ENCODE data around the gene SHB. TPM values are rescaled to one million over a fixed set of nuclear protein-coding genes. Genes with fewer than 3 reads are reported as not detected.

SHB gene
- total RNA-seq, 1 experiment from 2014 or later = 20.7 TPM

DNA sequence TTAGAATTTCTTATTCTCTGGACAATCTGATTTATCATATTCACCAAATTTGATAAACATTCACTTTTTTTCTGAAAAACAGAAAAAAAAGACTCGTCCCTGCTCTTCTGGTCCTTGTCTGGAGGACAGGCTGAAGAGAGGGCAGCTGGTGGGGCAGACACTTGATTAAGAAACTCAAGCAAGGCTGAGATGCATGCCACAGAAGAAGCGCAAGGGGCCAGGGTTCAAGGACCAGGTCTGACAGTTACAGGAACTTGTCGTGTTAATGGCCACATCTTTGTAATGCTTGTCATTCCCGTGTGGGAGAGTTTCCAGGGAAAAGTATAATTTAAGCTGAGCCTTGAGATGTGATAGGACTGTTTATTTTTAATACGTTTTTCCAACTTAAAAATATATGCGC, 40.6 kb upstream of the SHB start:
- Histone ChIP-seq H3K27ac (ENCODE audit: low read depth, low read length, poor library complexity, severe bottlenecking) (no peak overlapping the region), H3K4me1 (ENCODE audit: insufficient read depth, low read length, poor library complexity, severe bottlenecking) (no peaks in the 10 kb centered on the region), H3K36me3 (ENCODE audit: insufficient read depth, low read length, poor library complexity, severe bottlenecking) (no peaks in the 10 kb centered on the region), H3K4me3 (ENCODE audit: low read depth, low read length, poor library complexity, severe bottlenecking) (no peak overlapping the region), H3K9me3 (ENCODE audit: low read depth, low read length, poor library complexity, severe bottlenecking) (no peaks in the 10 kb centered on the region), H3K27me3 (replicated peaks; ENCODE audit: insufficient read depth, low read depth, low read length, poor library complexity) (no peaks in the 10 kb centered on the region)
- intact Hi-C loops (cut with micrococcal nuclease; ENCODE audit: unreplicated experiment) = loop anchor here (10.0 kb wide), 1 partner anchor 65 kb away; no protein-coding TSS in a partner anchor
- POLR2A ChIA-PET (ENCODE audit: low non-redundant PET) = no interaction called here
- no peak for DNase-seq (ENCODE audit: low spot score)
- no peak for TF ChIP-seq EZH2 (IDR thresholded peaks at IDR 0.05; ENCODE audit: borderline replicate concordance, low read depth, low read length, poor library complexity, severe bottlenecking)
- TF ChIP-seq, protein P1, sequence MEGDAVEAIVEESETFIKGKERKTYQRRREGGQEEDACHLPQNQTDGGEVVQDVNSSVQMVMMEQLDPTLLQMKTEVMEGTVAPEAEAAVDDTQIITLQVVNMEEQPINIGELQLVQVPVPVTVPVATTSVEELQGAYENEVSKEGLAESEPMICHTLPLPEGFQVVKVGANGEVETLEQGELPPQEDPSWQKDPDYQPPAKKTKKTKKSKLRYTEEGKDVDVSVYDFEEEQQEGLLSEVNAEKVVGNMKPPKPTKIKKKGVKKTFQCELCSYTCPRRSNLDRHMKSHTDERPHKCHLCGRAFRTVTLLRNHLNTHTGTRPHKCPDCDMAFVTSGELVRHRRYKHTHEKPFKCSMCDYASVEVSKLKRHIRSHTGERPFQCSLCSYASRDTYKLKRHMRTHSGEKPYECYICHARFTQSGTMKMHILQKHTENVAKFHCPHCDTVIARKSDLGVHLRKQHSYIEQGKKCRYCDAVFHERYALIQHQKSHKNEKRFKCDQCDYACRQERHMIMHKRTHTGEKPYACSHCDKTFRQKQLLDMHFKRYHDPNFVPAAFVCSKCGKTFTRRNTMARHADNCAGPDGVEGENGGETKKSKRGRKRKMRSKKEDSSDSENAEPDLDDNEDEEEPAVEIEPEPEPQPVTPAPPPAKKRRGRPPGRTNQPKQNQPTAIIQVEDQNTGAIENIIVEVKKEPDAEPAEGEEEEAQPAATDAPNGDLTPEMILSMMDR (conservative IDR thresholded peaks at IDR 0.05; ENCODE audit: low read depth, low read length) = no peak
- BruUV-seq (replicated peaks) = no TSS peak
- CTCF ChIA-PET = interaction anchor here (0.6 kb wide), 1 partner anchor 9 kb away, joined by 5 read pairs; no protein-coding TSS in a partner anchor

DNA sequence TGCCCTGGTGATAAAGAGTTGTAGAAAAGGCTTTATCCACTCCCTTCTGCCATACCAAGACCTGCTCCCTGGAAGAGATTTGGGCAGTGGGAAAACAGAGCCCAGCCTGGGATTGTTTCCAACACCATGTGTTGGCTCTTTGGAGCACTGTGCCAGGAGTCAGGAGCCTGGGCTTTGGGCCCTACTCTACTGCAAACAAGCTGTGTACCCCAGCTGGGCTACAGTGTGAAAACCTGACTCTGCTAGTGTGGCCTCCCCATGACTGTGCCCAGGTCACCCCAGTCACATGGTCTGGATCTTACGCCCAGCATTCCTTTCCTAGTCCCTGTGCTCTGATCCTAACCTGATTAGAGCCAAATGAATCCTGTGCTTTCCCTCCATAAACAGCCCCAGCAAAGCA, 39.3 kb upstream of the SHB start:
- H3K9me3 ChIP-seq (ENCODE audit: low read depth, low read length, poor library complexity, severe bottlenecking) = no peaks in the 10 kb centered on the region
- intact Hi-C loops (cut with micrococcal nuclease; ENCODE audit: unreplicated experiment) = loop anchor here (10.0 kb wide), 1 partner anchor 64 kb away; no protein-coding TSS in a partner anchor
- no peaks in the 10 kb centered on the region for H3K4me1 ChIP-seq (ENCODE audit: insufficient read depth, low read length, poor library complexity, severe bottlenecking)
- TF ChIP-seq, protein P1 (conservative IDR thresholded peaks at IDR 0.05; ENCODE audit: low read depth, low read length) = no peak
- no peak for TF ChIP-seq EZH2 (IDR thresholded peaks at IDR 0.05; ENCODE audit: borderline replicate concordance, low read depth, low read length, poor library complexity, severe bottlenecking)
- no peak overlapping the region for H3K27ac ChIP-seq (ENCODE audit: low read depth, low read length, poor library complexity, severe bottlenecking)
- CTCF ChIA-PET = interaction anchor here (0.5 kb wide), 1 partner anchor 12 kb away, joined by 5 read pairs; no protein-coding TSS in a partner anchor
- H3K27me3 ChIP-seq (replicated peaks; ENCODE audit: insufficient read depth, low read depth, low read length, poor library complexity) = no peaks in the 10 kb centered on the region
- BruUV-seq (replicated peaks) = no TSS peak
- H3K36me3 ChIP-seq (ENCODE audit: insufficient read depth, low read length, poor library complexity, severe bottlenecking) = no peaks in the 10 kb centered on the region
- no peak for DNase-seq (ENCODE audit: low spot score)
- POLR2A ChIA-PET (ENCODE audit: low non-redundant PET) = no interaction called here
- no peak overlapping the region for H3K4me3 ChIP-seq (ENCODE audit: low read depth, low read length, poor library complexity, severe bottlenecking)

DNA sequence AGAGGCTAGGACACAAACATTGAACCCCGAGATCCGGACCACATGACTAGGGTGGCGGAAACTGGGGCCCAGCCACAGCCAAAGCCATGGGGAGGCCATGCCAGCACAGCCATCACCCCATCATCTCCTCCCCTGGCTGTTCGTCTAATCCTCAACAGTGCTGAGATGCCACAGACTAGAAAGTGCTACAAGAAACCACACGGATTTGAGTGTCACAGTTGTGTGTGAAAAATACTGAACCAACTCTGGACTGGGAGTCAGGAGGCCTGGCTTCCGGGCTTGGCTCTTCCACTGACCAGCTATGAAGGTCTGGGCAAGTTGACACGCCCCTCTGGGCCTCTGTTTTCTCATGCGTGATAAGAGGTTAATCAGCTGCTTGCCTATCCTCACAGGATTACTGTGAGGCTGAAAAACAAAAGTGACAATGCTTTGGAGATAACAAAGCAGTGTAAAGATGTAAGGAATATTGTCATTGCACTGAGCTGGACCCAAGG, 38.8 kb upstream of the SHB start:
- ChIA-PET CTCF (no interaction called here), POLR2A (ENCODE audit: low non-redundant PET) (no interaction called here)
- DNase-seq (ENCODE audit: low spot score) = no peak
- Histone ChIP-seq H3K4me1 (ENCODE audit: insufficient read depth, low read length, poor library complexity, severe bottlenecking) (no peaks in the 10 kb centered on the region), H3K9me3 (ENCODE audit: low read depth, low read length, poor library complexity, severe bottlenecking) (no peaks in the 10 kb centered on the region), H3K36me3 (ENCODE audit: insufficient read depth, low read length, poor library complexity, severe bottlenecking) (no peaks in the 10 kb centered on the region), H3K27me3 (replicated peaks; ENCODE audit: insufficient read depth, low read depth, low read length, poor library complexity) (no peaks in the 10 kb centered on the region), H3K4me3 (ENCODE audit: low read depth, low read length, poor library complexity, severe bottlenecking) (no peak overlapping the region), H3K27ac (ENCODE audit: low read depth, low read length, poor library complexity, severe bottlenecking) (no peak overlapping the region)
- intact Hi-C loops (cut with micrococcal nuclease; ENCODE audit: unreplicated experiment) = loop anchor here (10.0 kb wide), 1 partner anchor 63 kb away; no protein-coding TSS in a partner anchor
- BruUV-seq (replicated peaks) = no TSS peak
- TF ChIP-seq, protein P1 (conservative IDR thresholded peaks at IDR 0.05; ENCODE audit: low read depth, low read length) = no peak
- no peak for TF ChIP-seq EZH2 (IDR thresholded peaks at IDR 0.05; ENCODE audit: borderline replicate concordance, low read depth, low read length, poor library complexity, severe bottlenecking)

All from A673 (cell line).